Measurements from ENCODE around the gene NAB1.

NAB1 gene

DNA sequence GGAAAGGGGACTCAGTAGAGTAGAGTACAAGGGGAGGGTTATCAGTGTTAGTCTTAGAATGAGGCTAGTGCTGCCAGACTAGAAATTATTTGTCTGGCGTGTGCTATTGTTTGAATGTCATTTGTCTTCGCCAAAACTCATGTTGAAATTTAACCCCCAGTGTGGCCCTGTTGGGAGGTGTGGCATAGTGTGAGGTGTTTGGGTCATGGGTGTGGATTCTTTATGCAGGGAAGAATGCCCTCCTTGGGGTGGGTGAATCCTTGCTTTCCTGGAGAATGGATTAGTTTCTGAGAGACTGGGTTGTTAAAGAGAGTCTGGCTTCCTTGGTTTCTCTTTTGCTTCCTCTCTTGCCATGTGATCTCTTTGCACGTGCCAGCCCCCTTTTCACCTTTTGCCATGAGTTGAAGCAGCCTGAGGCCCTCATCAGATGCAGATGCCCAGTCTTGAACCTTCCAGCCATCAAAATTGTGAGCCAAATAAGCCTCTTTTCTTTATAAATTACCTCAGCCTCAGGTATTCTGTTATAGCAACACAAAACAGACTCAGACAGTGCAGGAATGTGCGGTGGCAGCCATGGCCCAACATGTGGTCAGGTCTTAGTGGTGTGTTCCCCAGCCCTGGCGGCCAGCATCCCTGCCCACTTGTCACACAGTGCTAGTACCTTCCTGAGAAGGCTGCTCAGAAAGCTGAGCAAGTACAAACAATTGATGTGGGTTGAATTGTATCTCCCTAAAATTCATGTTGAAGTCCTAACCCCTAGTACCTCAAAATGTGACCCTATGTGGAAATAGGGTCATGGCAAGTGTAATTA, 48.4 kb upstream of the NAB1 start (continued):
- TF ChIP-seq, protein P1, sequence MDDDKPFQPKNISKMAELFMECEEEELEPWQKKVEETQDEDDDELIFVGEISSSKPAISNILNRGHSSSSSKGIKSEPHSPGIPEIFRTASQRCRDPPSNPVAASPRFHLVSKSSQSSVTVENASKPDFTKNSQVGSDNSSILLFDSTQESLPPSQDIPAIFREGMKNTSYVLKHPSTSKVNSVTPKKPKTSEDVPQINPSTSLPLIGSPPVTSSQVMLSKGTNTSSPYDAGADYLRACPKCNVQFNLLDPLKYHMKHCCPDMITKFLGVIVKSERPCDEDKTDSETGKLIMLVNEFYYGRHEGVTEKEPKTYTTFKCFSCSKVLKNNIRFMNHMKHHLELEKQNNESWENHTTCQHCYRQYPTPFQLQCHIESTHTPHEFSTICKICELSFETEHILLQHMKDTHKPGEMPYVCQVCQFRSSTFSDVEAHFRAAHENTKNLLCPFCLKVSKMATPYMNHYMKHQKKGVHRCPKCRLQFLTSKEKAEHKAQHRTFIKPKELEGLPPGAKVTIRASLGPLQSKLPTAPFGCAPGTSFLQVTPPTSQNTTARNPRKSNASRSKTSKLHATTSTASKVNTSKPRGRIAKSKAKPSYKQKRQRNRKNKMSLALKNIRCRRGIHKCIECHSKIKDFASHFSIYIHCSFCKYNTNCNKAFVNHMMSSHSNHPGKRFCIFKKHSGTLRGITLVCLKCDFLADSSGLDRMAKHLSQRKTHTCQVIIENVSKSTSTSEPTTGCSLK (tag by site-specific recombination; IDR thresholded peaks at IDR 0.05), result no peak
- TF ChIP-seq ZNF792 (tag by site-specific recombination; IDR thresholded peaks at IDR 0.05), result no peak
- no peak for TF ChIP-seq ZNF707 (tag by site-specific recombination; IDR thresholded peaks at IDR 0.05)
- TF ChIP-seq ZNF202 (tag by site-specific recombination; IDR thresholded peaks at IDR 0.05; ENCODE audit: borderline replicate concordance), result no peak
- TF ChIP-seq, protein P2, sequence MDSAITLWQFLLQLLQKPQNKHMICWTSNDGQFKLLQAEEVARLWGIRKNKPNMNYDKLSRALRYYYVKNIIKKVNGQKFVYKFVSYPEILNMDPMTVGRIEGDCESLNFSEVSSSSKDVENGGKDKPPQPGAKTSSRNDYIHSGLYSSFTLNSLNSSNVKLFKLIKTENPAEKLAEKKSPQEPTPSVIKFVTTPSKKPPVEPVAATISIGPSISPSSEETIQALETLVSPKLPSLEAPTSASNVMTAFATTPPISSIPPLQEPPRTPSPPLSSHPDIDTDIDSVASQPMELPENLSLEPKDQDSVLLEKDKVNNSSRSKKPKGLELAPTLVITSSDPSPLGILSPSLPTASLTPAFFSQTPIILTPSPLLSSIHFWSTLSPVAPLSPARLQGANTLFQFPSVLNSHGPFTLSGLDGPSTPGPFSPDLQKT (IDR thresholded peaks at IDR 0.05; ENCODE audit: borderline replicate concordance, low read depth, low read length), result no peak
- TF ChIP-seq, protein P3, sequence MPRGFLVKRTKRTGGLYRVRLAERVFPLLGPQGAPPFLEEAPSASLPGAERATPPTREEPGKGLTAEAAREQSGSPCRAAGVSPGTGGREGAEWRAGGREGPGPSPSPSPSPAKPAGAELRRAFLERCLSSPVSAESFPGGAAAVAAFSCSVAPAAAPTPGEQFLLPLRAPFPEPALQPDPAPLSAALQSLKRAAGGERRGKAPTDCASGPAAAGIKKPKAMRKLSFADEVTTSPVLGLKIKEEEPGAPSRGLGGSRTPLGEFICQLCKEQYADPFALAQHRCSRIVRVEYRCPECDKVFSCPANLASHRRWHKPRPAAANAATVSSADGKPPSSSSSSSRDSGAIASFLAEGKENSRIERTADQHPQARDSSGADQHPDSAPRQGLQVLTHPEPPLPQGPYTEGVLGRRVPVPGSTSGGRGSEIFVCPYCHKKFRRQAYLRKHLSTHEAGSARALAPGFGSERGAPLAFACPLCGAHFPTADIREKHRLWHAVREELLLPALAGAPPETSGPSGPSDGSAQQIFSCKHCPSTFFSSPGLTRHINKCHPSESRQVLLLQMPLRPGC (tag by site-specific recombination; IDR thresholded peaks at IDR 0.05), result no peak
- no peak for TF ChIP-seq ZNF211 (tag by site-specific recombination; IDR thresholded peaks at IDR 0.05; ENCODE audit: low read depth)
- no peak for TF ChIP-seq ZNF600 (tag by site-specific recombination; IDR thresholded peaks at IDR 0.05)
- TF ChIP-seq, protein P4, sequence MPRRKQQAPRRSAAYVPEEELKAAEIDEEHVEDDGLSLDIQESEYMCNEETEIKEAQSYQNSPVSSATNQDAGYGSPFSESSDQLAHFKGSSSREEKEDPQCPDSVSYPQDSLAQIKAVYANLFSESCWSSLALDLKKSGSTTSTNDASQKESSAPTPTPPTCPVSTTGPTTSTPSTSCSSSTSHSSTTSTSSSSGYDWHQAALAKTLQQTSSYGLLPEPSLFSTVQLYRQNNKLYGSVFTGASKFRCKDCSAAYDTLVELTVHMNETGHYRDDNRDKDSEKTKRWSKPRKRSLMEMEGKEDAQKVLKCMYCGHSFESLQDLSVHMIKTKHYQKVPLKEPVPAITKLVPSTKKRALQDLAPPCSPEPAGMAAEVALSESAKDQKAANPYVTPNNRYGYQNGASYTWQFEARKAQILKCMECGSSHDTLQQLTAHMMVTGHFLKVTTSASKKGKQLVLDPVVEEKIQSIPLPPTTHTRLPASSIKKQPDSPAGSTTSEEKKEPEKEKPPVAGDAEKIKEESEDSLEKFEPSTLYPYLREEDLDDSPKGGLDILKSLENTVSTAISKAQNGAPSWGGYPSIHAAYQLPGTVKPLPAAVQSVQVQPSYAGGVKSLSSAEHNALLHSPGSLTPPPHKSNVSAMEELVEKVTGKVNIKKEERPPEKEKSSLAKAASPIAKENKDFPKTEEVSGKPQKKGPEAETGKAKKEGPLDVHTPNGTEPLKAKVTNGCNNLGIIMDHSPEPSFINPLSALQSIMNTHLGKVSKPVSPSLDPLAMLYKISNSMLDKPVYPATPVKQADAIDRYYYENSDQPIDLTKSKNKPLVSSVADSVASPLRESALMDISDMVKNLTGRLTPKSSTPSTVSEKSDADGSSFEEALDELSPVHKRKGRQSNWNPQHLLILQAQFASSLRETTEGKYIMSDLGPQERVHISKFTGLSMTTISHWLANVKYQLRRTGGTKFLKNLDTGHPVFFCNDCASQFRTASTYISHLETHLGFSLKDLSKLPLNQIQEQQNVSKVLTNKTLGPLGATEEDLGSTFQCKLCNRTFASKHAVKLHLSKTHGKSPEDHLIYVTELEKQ (tag by site-specific recombination; IDR thresholded peaks at IDR 0.05; ENCODE audit: borderline replicate concordance), result no peak

DNA sequence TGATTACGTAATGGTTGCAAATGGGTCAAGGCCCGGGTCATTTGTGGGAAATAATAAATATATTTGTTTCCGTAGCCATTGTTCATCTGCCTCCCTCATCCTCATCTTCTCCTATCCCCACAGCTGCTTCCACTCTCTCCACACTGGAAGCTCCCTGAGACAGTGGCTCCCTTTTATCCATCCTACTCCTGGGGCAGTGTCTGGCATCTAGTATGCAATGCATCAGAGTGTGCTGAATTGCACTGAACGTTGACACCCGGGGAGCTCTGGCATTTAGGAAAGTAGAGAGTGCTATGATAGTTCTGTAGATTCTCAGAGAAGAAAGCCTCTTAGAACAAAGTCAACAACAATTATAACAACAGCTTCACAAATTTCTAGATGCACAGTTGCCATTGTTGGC, 45.5 kb upstream of the NAB1 start:
- ChIA-PET POLR2A (no interaction called here), CTCF (no interaction called here)
- TF ChIP-seq SETDB1 (IDR thresholded peaks at IDR 0.05; ENCODE audit: insufficient read length, low read length), result no peak
- TF ChIP-seq ZNF830 (tag by site-specific recombination; IDR thresholded peaks at IDR 0.05; ENCODE audit: low read depth), result no peak
- TF ChIP-seq ZNF19 (tag by site-specific recombination; IDR thresholded peaks at IDR 0.05; ENCODE audit: low read depth), result no peak
- TF ChIP-seq ZNF175 (tag by site-specific recombination; IDR thresholded peaks at IDR 0.05), result no peak

DNA sequence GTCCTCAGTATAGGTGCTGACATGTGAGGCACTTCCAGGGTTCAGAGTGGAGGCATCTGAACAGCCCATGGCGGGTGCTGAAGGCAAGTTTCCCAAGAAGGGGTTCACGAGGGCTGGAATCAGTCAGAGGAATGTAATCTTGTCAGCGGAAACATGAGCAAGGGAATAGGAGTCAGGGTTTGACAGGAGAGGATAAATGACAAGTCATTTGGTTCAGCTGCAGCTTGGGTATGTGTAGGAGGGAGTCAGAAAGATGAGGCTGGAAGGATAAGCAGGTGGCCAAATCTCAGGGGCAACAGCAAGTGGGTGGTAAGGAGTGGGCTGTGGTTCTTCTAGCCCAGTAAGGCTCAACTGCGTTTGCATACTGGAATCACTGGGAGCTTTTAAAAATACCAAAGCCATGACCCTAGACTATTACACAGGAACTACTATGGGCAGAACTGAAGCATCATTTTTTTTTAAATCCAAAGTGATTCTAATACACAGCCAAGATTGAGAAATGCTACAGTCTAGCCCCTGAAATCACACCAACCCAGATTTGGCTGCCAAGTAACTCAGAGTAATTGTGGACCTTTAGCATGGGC, 41.8 kb upstream of the NAB1 start:
- Histone ChIP-seq H3K36me3 (ENCODE audit: control insufficient read depth in 2 of 2, insufficient read depth in 1 of 2, low read length in 2 of 2) (no peaks in the 10 kb centered on the region), H3K27ac (ENCODE audit: extremely low read depth, low read depth, low read length) (no peak overlapping the region), H3K4me3 (ENCODE audit: low read depth, low read length) (no peak overlapping the region), H3K4me1 (ENCODE audit: control insufficient read depth, insufficient read depth, low read length) (peaks cover 10% of the 10 kb centered on the region), H3K9me3 (ENCODE audit: control insufficient read depth, insufficient read depth, low read depth, low read length) (no peaks in the 10 kb centered on the region)
- CTCF ChIA-PET, result no interaction called here
- POLR2A ChIA-PET, result no interaction called here
- TF ChIP-seq ZEB2 (tag by site-specific recombination; IDR thresholded peaks at IDR 0.05) (no peak), EGR2 (tag by site-specific recombination; IDR thresholded peaks at IDR 0.05; ENCODE audit: low read depth) (peak; percentile 93), ZFHX2 (tag by site-specific recombination; conservative IDR thresholded peaks at IDR 0.05) (peak; percentile 94)

More for the DNA sequence above, 45.5 kb upstream of the NAB1 start:
- Histone ChIP-seq H3K36me3 (ENCODE audit: control insufficient read depth in 2 of 2, insufficient read depth in 1 of 2, low read length in 2 of 2) (no peaks in the 10 kb centered on the region), H3K4me1 (ENCODE audit: control insufficient read depth, insufficient read depth, low read length) (peaks cover 8% of the 10 kb centered on the region), H3K4me3 (ENCODE audit: low read depth, low read length) (no peak overlapping the region), H3K27ac (ENCODE audit: extremely low read depth, low read depth, low read length) (no peak overlapping the region), H3K9me3 (ENCODE audit: control insufficient read depth, insufficient read depth, low read depth, low read length) (no peaks in the 10 kb centered on the region)

All from HEK293 (cell line).